GM18505 (cell line): ENCODE data around the gene IGFLR1.

Source experiments
- ATAC-seq: cut with Tn5 transposase; IDR thresholded peaks from one replicate; pipeline ENCODE4 v1.9.1; 2021; ENCODE audit not compliant: unreplicated experiment
- POLR2A ChIP-seq: IDR thresholded peaks from 4 replicates; pipeline ENCODE4 v1.6.1; 2011; ENCODE audit warnings: borderline replicate concordance; ENCODE audit not compliant: insufficient read depth, insufficient read length; ENCODE audit errors: extremely low read depth

IGFLR1 gene, protein sequence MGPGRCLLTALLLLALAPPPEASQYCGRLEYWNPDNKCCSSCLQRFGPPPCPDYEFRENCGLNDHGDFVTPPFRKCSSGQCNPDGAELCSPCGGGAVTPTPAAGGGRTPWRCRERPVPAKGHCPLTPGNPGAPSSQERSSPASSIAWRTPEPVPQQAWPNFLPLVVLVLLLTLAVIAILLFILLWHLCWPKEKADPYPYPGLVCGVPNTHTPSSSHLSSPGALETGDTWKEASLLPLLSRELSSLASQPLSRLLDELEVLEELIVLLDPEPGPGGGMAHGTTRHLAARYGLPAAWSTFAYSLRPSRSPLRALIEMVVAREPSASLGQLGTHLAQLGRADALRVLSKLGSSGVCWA

DNA sequence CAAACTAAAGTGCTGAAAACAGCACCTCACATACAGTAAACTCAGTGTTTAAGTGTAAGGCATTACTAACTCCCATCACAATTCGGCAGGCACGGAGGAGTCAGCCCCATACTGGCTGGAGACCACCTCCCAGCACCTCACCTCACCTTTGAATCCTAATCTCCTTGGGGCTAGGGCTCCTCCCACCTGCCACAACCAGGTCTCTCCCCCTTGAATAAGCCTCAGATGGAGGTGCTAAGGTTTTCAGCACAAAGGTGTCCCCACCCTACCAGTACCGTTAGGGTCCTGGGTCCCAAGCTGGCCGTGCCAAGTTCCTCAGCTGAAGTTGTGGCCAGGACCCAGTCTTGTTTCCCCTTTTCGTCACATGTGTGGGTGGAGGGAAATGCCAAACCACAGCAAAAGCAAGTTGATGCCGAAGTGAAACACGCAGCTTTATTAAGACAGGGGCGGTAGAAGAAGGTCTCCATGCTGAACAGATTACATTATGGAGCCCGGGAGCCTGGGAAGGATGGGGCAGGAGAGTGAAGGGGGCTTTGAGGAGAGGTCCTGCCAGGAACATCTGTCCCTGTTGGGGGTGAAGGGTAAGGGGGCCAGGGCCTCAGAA, at the start of gene IGFLR1:
TSS of gene IGFLR1 (minus strand) at position 332 of the 604 bp plus-strand sequence. CDS start 1,272 bp downstream, outside the sequence.
- ATAC-seq = no peak
- TF ChIP-seq POLR2A = peak; percentile 79

DNA sequence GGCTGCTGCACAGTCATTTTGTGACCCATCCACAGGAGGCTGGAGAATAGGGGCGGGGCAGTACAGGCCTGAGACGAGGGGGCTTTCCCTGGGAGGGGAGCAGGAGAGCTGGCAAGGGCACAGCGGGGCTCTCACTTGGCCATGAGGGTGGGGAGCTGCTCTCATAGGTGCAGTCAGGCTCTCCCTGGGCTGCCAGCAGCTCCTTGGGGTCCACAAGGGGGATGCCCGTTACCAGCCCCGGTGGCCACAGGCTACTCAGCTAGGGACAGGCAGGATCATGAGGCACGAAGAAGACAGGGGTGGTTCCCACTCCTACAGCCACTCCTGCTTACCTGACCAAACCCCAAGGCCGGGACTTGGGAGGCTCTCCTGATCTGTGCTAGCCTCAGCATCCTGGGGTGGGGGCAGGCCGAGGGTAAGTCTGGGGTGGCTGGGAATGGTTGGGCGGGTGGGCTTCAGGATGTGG, 49.6 kb upstream of the IGFLR1 start:
- no peak for ATAC-seq
- TF ChIP-seq POLR2A = no peak

DNA sequence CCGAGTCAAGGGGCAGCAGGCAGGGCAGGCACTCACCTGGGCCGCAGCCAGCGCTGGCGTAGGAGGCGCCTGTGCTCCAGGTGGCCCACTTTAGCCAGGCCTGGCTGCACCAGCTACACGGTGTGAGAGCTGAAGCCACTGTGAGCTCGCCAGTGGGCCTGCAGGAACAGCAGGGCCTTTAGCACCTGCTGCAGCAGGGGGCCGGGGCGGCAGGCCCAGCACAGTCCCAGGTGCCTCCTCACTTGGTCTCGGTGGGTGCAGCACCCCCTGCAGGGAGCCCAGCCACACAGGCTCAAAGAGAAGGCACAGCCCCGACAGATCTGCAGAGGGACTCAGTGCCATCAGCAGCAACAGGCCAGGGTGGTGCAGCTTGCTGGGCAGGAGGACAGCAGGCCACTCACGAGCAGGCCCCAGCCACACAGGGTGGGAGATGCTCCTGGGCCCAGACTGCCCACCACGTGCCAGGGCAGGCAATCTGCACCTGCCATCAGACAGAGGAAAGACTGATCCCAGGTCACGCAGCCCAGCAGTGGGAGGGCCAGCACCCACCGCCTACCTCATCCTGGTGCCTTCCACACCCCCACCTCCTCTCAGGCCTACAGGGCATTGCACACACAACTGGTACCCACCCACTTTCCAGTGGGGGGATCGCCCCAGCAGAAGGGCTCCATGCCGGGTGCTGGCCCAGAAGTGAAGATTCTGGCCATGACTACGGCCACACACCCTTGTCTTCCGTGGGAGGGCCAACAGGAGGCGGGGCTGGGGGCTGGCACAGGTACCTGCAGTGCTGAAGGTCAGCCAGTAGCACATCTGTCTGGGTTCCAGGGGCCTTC, 48.9 kb upstream of the IGFLR1 start:
- no peak for TF ChIP-seq POLR2A
- no peak for ATAC-seq

GRCh38 chr19:35789978-35790944, 48.0 kb upstream of the IGFLR1 start:
- ATAC-seq = no peak
- TF ChIP-seq POLR2A = no peak

DNA sequence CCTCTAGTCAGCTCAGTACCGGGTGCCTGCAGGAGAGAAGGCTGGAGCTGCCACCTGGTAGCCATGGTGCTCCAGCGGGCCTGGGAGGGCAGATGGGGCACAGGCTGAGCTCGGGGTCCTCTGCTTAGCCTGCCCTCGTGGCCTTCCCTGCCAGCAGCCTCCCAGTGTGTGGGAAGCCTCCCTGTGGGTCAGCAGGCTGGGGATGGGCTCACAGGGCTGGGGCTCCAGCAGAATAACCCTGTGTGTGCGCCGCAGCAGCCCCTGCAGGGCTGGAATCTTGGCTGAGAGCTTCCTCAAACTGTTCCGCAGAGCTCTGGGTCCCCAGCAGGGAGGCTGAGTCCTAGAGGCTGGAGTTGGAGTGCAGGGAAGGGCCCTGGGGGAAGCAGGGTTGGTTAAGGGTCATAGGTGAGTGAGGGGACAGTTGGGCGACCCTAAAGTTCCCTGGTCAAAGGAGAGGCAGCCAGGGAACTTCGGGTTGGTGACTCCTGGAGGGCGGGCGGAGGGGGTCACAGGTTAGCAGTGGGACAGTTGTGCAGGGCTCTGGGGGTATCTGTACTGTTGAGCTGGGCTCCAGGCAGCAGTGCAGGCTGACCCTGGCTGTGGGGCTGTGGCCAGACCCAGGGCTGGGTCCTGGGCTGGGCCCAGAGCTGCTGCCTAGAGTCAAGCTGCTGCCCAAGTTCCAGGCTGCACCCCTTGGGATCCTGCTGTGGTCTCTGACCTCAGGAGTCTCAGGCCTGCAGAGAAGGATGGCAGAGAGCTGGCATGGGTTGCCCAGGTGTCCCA, 47.1 kb upstream of the IGFLR1 start:
- no peak for TF ChIP-seq POLR2A
- ATAC-seq = no peak

DNA sequence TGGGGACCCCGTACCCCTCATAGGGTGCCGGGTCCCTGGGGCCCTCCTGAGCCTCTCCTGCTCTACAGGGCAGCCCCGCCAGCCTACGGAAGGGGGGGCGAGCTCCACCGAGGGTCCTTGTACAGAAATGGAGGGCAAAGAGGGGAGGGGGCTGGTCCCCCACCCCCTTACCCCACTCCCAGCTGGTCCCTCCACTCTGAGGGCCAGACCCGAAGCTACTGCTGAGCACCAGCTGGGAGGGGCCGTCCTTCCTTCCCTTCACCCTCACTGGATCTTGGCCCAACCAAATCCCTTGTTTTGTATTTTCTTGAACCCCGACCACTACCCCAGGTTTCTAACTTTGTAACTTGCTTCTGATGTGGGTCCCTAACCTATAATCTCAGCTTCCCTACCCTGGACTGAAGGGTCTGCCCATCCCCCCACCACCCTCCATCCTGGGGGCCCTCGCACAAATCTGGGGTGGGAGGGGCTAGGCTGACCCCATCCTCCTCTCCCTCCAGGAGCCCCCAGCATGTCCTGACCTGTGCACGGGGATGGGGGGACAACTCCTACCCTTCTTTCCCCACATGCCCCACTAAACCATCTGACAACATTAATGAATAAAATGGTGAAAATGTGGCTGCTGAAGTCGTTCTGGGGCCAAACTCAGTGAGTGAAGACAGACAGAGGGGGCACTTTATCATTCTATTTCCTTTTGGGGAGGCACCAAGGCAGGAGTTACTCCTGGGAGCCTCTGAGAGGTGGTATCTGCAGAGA, 46.1 kb upstream of the IGFLR1 start:
- TF ChIP-seq POLR2A = no peak
- no peak for ATAC-seq

- TF ChIP-seq POLR2A = no peak
- no peak for ATAC-seq
Observed at GRCh38 chr19:35787227-35787799, 45.1 kb upstream of the IGFLR1 start.

DNA sequence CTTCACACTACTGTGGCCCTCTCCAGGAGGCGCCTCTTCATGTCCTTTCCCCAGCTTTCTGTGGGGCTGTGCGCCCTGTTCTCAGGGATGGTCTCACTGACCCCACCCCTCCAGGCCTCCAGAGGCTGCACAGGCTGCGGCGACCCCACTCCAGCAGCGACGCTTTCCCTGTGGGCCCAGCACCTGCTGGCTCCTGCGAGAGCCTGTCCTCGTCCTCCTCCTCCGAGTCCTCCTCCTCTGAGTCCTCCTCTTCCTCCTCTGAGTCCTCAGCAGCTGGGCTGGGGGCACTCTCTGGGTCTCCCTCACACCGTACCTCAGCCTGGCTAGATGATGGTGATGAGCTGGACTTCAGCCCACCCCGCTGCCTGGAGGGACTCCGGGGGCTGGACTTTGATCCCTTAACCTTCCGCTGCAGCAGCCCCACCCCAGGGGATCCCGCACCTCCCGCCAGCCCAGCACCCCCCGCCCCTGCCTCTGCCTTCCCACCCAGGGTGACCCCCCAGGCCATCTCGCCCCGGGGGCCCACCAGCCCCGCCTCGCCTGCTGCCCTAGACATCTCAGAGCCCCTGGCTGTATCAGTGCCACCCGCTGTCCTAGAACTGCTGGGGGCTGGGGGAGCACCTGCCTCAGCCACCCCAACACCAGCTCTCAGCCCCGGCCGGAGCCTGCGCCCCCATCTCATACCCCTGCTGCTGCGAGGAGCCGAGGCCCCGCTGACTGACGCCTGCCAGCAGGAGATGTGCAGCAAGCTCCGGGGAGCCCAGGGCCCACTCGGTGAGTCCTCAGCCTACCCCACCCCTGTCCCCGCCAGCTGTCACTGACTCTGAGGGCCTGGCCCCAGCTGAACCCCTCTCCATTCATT, 44.3 kb upstream of the IGFLR1 start:
- ATAC-seq = no peak
- no peak for TF ChIP-seq POLR2A

- no peak for ATAC-seq
- TF ChIP-seq POLR2A = no peak
Observed at GRCh38 chr19:35785339-35785627, 43.0 kb upstream of the IGFLR1 start.
